H4 (cell line): ENCODE results near the gene RNF4. TPM values are rescaled to one million over a fixed set of nuclear protein-coding genes. Genes with fewer than 3 reads are reported as not detected.
"Not testable (repeated sequence)": the region's sequence is repeated elsewhere in the genome, so short reads cannot be mapped to it uniquely, and the experiment has no call there.

Experiments
- DNase-seq: peaks from one replicate; pipeline ENCODE4 v3.0.0-alpha.2; 2015; ENCODE audit warnings: low spot score
- total RNA-seq: library from RNA; depleted of rRNA; stranded (reverse); fragments of >200 nt; shearing (Covaris generic); gene quantifications from 2 replicates; pipeline ENCODE4 v1.2.3, GENCODE V29; 2014; rRNA removed

The RNF4 gene, protein sequence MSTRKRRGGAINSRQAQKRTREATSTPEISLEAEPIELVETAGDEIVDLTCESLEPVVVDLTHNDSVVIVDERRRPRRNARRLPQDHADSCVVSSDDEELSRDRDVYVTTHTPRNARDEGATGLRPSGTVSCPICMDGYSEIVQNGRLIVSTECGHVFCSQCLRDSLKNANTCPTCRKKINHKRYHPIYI
- 72.9 and 126 TPM in 2 replicates for total RNA-seq

DNA sequence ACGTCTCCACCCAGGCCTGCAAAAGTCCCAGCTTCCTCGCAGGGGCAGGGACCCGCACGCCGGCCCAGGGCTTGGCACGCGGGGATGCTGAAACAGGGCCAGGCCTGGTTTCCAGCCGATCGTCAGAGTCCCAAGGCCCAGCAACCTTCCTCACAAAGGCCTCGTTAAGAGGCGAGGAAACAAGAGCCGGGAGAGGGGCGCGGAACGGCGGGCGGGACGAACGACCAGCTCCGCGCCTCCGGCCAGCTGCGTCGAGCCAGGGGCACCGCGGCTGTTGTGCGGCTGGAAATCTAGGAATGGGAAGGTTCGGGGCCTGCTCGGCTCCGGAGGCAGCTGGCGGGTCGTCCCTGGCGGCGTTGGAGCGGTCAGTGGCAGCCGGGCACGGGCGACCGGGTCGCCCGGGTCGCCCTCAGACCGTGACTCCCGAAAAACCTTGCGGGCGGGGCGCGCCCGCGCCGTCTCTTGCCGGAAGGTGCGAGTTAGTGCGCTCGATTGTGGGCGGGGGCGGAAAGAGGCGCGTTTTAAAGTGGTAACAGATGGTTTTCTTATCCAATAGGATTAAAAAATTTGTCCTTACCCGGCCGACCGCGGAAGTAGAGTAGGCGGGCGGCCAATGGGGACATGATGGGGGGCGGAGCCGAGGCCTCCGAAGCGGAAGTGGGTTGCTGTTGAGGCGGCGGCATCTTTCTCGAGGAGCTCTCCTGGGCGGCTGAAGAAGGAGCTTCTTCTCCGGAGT, at the start of gene RNF4:
Gene RNF4, plus strand, starts transcription at position 651 of the 736 bp plus-strand sequence. CDS start 21,388 bp downstream, outside the sequence.
- DNase-seq, result peak; percentile 96

DNA sequence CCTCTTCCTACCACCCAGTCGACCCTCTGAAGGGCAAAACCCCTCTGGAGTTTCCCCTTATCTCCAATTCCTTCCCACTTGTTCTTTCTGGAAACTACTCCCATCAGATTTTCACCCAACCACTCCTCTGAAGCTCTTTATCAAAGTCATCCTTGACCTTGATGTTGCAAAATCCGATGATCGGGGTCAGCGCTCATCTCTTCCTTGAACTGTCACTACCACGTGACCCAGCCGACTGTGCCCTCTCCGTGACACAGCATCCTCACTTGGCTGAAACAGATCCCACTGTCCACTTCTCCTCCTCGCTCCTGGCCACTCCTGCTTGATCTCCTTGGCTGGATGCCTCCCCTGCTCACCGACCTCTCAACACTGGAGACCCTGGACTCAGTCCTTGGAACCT, 49.1 kb upstream of the RNF4 start:
- no peak for DNase-seq

DNA sequence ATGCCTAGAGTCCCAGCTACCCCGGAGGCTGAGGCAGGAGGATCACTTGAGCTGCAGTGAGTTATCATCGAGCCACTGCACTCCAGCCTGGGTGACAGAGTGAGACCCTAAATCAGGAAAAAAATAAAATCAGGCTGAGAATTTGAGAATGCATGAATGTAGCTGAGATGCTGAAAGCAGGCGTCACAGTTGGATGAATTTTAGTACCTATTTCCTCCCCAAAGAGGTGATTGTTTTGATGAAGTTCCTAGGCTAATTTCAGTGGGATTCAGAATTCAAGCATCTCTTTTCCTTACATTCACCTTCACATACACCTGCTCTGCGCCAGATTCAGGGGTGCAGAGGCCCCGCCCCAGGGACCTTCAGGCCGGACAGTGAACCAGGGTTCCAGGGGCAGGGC, 47.0 kb upstream of the RNF4 start:
- DNase-seq, result no peak

DNA sequence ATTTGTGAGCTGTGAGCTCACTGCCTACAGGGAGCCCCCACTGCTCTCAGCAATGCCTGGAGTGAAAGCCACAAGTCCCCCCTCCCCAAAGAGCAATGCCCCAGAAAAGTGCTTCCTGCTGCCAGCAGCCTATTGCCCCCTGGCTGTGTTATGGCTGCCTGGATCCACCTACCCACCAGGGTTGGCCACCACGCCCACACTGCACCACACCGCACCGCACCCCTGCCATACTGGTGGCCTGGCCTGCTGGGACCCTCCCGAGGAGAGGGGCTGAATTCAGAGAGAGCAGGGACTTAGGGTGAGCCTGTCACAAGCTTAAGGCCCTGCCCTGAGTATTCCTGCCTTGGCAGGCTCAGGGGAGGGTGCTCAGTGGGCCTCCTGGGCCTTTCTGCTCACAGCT, 45.8 kb upstream of the RNF4 start:
- DNase-seq, result no peak

DNA sequence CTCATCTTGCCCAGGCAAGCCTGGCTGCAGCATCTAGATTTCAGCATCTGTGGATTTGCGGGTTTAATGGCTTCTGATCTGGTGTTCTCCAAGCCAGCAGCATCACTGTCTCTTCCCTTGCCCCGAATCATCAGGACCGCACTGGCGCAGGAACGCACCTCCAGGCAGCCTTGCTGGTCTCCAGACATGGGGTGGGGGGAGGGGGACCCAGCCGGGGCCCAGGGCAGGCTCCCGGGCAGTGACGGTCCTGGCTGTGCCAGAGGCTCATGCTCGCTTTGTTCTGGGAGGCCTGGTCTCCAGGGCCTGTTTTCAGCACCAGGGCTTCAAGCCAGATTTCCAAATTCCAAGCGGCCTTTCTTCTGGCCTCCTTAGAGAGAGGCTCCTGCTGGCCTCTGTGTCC, 45.2 kb upstream of the RNF4 start:
- no peak for DNase-seq

DNA sequence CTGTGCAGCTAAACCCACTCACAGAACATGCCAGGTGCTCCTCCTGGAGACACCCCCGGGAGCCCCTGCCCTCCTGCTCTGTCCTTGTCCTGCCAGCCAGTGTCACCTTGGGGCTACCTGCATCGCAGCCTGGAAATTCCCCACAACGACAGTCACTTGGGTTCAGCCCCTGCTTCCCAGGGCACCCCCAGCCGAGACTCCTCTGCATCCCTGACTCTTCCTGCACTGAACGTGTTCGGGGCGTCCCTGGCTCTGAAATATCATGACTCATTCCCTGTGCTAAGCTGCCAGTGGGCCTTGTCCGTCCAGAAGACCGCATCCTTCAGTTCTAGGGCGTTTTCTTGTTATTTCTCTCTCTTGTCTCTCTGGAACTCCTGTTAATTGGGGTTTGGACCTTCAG, 44.3 kb upstream of the RNF4 start:
- no peak for DNase-seq

DNA sequence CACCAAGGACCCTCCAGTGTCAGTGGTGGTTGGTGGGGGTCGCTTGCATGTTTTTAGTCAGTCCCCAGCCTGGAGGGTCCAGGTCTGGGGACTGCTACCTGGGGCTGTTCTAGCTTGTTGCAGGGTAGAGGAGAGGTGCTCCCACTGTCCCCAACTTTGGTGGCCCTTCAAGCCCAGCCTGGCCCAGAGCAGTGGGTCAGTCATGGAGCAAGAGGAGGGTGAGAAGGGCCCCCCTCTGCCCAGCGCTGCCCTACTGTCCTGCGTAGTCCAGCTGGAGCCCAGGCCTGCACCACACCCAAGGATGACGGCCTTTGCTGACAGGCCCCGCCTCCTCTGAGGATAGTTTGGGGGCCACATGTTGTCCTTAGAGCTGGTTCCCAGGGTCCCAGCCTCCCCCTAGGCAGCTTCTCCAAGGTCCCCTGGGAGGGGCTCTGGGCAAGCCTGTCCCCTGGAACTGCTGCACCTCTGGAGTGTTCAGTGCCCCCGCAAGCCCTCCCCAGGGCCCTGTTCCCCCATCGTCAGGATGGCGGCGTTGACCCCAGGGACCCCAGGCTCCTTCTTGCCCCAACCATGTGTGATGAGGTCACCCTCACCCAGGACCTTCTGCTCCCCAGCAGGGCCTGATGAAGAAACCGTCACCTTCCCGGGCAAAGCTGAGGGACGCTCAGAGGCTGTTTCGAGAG, 43.4 kb upstream of the RNF4 start:
- no peak for DNase-seq

DNA sequence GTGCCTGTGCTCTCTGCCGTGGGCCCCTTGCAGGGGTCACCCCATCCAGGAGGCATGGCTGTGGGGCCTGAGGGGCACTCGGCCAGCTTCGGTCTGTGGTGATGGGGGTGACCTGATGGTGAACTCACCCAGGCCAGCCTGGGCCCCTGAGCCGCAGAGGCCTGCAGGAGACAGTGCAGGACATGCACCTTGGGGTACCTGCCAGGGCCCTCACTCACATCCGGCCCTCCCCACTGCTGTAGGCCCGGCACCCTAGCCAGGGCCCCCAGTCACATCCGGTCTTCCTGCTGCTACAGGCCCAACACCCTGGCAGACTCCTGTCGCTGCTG, 42.9 kb upstream of the RNF4 start:
- DNase-seq, result no peak

DNA sequence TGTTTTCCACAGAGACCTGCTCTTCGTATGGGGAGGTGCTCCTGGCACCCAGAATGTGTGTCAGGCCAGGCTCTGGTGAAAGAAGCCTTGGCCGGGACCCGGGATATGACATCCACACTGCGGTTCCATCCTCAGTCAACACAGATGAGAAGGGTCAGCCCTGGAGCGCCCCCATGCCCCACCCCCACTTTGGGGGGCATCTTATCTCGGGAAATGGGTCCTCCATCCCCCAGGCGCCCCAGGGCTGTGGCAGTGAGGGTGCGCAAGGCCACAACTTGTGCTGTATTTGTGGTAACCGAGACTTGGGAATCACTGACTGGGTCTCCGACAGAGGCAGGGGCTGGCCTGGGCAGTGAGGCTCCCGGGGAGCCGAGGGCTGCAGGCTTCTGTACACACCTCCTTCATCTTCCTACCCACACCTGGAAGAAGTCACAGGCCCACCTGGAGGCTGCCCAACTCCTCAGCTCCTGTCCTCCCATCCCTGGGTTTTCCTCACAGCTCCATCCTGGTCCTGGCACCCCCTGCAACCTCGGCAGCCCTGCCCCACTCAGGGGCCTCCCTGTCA, 42.1 kb upstream of the RNF4 start:
- no peak for DNase-seq

DNA sequence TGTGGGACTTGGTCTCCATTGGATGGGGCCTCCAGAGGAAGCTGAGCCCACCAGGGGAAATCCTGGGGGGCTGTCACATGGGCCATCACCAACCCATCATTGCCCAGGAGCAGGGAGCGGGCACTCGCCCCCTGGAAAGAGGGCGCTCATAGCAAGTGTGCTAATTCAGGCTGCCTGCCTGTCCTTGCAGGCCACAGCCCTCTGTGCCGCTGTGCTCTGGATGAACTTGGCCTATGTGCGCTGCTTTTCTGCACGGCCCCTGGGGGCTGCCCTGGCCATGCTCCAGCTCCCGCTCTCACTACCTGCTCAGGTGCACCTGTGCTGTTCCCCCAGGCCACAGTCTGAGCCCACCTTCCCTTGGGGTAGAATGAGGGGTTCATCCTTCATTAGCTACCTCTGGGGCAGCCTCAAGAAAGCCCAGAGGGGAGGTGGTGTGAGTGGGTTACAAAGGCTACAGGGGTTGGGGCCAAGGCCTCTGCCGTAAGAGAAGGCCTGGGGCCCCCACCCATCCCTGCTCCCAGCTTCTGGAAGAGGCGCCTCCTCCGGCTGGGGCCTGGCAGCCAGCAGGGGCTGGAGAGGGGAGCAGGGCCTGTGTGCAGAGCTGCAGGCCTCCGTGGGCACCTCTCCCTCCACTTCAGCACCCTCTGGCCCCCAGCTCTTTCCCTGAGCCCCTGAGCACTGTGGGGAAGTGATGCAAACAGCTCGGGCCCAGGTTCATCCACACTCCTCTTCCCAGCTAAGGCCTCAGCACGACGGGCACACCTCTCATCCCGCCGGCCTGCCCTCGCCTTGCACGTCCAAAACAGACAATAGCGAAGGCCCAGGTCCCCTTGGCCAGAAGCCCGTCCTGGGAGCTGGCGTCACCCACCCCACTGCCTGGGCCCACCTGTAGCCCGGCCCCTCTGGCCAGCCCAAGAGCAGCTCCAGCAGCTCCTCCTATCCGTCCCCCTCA, 41.2 kb upstream of the RNF4 start:
- DNase-seq, result no peak

DNA sequence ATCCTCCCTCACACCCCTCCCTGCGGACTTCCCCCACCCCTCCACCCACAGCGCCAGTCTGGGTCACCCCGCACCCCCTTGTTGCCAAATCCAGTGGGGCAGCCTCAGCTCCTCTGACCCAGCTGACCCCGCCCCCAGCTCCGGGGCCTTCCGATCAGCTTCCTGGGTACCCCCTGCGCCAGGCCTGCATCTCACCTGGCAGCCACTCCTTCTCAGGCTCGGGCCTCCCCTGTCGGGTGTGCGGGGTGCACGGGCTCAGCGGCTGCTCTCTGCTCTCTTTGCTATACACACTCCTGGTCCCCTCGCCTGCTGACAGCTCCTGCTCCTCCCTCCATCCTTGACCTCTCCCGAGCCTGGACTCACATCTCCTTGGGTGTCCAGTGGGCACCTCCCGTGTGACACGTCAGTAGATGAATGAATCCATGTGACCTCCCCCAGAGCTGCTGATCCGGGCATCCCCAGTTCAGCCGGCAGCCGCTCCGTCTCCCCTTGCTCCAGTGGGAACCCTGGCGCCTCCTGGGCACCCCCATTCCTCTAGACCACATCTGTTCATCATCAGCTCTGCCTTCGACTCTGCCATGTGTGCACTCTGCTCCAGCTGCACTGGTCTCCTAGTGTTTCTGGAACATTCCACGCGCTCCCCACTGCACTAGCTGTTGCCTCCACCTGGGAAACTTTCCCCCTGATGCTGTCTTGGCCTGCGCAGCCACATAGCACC, 40.3 kb upstream of the RNF4 start:
- no peak for DNase-seq

DNA sequence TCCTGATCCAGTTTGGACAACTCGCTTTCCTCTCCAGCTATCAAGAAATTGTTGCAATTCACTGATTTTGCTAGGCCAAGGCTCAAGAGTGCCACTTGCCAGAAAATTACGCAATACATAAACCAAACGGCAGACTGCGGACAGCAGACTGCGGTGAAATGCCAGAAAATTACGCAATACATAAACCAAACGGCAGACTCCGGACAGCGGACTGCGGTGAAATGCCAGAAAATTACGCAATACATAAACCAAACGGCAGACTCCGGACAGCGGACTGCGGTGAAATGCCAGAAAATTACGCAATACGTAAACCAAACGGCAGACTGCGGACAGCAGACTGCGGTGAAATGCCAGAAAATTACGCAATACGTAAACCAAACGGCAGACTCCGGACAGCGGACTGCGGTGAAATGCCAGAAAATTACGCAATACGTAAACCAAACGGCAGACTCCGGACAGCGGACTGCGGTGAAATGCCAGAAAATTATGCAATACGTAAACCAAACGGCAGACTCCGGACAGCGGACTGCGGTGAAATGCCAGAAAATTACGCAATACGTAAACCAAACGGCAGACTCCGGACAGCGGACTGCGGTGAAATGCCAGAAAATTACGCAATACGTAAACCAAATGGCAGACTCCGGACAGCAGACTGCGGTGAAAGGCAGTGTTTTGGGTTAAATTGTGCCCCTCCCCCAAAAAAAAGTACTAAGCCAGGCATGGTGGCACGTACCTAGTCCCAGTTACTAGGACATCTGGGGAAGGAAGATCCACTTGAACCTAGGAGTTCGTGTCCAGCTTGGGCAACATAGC, 38.8 kb upstream of the RNF4 start:
- not testable (repeated sequence) for DNase-seq

DNA sequence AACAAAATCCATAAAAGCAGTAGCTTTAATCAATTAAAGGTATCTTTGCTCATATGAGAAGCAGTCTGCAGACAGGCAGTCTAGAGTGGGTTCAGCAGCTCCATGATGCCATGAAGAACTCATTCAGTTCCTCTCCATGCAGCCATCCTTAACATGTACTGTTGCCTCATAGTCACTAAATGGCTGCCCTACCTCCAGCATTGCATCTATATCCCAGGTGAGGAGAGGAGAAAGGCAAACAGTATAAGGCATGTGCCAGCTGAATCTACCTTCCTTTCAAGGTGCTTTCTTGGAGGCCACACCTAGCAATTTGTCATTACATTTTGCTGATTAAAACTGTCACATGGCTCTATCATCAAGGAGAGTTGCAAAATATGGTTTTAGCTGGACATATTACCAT, 36.9 kb upstream of the RNF4 start:
- no peak for DNase-seq

DNA sequence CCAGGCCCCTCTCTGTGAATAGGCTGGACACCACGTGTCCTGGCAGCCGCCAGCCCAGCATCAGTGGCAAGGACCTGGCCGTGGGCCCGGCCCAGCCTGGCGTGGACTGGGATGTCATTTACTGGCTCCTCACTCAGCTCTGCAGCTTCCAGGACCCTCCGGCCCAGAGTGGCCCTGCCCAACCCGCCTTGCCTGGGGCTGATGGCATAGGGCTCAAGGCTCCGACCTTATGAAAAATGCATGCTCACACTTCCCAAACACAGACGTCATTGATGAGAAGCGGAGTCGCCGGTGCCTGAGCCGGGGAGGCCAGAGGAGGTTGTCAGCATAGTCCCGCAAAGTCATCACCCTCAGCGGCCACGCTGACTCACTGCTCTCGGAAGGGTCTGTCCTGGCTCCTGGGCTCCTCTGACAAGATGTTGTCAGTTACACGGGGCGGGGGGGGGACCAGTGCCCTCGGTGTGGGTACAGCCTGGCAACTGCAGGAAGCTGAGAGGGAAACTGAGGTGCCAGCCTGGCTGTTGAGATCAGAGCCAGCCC, 35.8 kb upstream of the RNF4 start:
- DNase-seq, result peak; percentile 44

DNA sequence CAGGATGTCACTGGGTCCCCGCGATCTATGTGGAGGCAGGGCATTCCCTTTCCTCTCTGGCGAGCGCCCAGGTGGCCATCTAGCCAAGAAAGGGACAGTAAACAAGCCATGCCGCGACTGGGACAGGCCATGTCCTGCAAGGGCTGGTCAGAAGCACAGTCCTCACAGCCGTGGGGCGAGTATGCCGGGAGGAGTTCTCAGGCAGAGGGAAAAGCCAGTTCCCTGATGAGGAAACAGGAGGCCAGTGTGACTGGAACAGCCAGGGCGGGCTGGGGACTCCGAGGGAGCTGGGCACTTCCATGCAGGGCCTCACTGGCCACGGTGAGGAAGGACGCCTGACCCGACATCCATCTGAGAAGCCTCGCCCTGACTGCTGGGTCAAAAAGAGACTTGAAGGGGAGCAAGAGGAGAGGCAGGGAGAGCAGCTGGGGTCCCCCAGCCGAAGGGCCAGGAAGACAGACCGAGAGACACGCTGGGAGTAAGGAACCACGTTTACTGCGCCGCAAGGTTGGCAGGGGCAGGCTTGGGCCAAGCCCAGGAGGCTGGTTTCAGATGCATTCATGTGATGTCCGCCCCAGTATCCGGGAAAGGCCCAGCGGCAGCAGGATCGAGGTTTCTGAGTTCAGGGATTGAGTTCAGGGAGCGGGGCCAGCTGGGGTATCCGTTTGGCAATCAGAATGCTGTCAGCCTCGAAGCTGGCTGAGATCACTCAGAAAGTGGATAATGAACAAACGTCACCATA, 35.1 kb upstream of the RNF4 start:
- no peak for DNase-seq

DNA sequence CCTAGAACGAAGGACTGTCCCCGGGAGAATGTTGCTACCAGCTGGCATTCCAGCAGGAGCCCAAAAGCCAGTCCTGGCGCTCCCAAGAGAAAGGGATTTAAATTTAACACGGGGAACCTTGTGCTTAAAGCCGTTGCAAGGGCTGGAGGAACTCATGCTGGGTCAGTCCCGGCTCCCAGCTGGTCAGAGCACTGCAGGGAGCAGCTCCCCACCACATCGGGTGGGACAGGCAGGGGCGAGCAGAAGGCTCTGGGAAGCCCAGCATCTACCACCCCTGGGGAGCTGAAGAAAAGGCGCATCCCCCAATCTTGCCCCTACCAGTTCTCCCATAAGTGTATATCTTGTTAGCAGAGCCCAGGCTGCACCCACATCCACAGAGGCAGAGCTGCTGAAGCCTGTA, 34.5 kb upstream of the RNF4 start:
- no peak for DNase-seq

DNA sequence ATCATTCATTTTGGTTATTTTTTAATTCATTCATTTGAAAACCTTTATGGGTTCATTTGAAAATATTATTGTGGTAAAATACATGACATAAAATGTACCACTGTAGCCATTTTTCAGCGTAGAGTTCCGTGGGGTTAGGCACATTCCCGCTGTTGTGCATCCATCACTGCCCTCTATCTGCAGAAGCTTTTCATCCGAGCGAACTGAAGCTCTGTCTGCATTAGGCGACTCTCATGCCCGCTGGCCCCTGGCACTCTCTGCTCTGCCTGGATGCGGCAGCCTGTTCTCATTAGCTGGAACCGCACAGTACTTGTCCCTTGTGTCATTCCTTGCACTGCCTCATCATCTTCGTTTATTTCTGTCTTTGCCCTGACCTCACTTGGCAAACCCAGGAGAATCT, 32.6 kb upstream of the RNF4 start:
- DNase-seq, result no peak

DNA sequence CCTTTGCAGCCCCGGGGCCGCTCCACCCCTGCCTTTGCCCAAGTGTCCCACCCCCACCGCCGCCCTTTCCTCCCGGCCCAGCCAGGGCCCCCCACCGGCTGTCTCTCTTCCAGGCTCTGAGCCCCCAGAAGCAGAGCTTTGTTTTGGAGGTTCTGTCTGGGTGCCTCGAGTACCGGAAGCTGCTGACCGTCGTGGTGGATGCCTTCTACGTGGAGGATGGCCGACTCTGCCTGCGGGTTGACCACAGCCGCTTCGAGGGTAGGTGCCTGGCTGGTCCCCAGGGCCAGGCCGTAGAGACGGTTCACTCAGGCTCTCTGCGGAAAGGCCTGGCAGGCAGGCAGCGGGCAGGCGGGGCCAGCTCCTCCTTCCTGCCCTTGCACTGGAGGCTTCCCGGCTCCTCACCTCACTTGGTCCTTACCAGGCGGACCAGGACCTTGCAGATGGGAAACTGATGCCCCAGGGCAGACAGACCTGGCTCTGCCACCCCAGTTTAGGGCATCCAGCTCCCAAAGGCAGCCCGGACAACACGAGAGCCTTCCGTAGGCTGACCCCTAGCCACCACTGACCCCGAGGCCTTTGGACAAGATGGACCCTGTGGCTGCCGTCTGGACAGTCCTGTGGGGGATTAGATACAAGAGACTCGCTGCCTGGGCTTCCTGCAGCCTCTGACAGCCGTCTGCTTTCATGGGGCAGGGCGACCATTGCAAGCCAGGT, 32.0 kb upstream of the RNF4 start:
- DNase-seq, result no peak
